NCI-H2107 (cell line): ENCODE results near the gene MAD1L1.
A peak's percentile ranks its signal among the peaks of the same experiment; 100 is the strongest.
"Not testable (repeated sequence)": the region's sequence is repeated elsewhere in the genome, so short reads cannot be mapped to it uniquely, and the experiment has no call there.

Source experiments
- DNase-seq: peaks from one replicate; lab custom pipeline; 2025; lab: John Stamatoyannopoulos, UW

Gene MAD1L1

DNA sequence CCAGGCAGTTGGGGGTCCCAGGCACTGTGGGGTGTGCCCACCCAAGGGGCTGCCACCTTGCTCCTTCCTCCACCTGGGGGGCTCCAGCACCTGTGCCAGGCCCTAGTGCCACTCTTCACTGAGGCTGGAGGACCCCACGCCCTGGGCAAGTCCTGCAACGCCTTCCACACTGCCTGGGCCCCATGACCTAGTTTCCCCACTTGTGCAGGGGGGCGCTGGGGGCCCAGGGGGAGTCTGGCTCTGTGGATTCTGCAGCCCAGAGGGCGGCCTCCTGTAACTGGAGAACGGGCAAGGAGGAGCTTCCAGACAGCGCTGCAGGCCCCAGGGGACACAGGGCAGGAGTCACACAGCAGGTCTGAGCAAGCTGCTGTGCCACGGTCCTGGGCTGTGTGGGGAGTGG, 416.3 kb downstream of the MAD1L1 start:
- not testable (repeated sequence) for DNase-seq

GRCh38 chr7:1815551-1816281, 417.0 kb downstream of the MAD1L1 start:
- not testable (repeated sequence) for DNase-seq

GRCh38 chr7:1815051-1815481, 417.7 kb downstream of the MAD1L1 start:
- DNase-seq = peak; percentile 88

- no peak for DNase-seq
Measured at GRCh38 chr7:1814089-1814811, 418.5 kb downstream of the MAD1L1 start.

DNA sequence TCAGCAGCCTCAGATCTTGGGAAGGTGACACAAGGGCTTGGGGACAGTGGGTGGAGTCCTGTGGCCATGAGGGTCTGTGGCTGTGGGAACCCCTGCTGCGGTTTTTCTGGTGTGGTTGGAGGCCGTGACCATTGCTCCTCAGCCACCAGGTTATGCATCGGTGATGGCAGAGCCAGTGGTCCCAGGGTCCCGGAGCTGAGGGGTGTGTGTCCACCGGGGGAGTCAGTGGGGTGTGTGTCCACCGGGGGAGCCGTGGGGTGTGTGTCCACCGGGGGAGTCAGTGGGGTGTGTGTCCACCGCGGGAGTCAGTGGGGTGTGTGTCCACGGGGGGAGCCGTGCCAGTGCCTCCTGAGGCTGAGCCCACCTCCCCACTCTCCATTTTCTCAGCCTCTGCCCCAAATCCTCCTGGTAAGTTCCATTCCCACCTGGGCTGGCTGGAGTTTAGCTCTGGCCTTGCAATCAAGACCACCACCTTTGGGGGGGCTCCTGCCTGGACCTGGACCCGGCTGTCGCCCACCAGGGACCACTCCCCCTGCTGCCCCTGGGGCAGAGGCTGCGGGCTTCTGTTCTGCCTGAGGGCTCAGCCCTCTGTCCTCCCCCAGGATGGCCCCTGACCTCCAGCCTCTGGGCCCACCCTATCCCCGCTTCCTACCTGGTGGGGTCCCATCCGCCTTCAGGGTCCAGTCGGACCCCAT, 419.2 kb downstream of the MAD1L1 start:
- DNase-seq = no peak

- peak; percentile 19 for DNase-seq
Measured at GRCh38 chr7:1812509-1813393, 420.0 kb downstream of the MAD1L1 start.

GRCh38 chr7:1811850-1812508, 420.8 kb downstream of the MAD1L1 start:
- no peak for DNase-seq

- DNase-seq = no peak
Measured at GRCh38 chr7:1810961-1811849, 421.5 kb downstream of the MAD1L1 start.

DNA sequence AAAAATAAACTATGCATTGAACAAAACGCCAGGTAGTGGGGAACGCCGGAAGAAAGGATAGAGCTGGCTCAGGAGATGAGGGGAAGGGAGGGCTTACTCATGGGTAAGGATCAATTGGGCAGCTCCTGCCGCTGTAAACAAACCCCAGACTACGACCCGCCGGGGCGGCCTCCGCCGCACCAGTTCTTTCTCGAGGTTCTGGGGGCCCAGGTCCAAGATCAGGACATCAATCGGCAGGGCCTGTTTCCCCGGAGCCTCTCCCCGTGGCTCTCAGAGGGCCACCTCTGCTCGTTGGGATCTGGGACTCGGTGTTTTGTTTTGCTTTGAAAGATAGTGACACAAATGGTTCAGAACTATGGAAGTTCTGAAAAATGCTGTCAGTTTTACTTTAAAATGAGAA, 422.2 kb downstream of the MAD1L1 start:
- no peak for DNase-seq

DNA sequence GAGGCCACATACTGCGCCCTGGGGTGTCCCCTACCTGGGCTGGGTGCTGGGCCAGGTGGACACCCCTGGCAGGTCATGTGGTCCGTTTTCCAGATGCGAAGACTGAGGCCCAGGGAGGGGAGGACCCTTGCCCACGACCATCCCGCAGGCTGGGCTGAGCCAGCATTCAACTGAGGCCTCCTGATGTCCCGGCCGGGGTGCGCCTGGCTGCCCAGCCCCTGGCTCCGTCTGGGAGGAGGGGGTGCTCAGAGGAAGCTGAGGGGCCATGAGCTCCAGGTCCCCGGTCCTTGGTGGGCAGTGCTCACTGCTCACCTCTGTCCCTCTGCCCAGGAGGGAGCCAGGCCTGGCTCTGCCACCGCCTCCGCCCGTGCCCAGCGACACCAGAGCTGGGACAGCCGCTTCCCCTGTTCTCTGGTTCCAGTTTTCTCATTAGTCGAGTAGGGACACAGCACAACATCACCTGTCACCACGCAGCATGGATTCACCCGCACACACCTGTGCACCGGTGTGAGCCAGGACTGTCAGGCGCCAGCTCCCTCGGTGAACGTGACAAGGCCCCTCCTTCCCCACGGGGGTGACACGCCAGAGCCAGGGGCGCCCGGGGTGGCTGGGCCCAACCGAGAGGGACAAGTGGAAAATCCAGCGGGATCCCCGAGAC, 423.0 kb downstream of the MAD1L1 start:
- DNase-seq = no peak

- DNase-seq = no peak
Measured at GRCh38 chr7:1809070-1809469, 423.7 kb downstream of the MAD1L1 start.

DNA sequence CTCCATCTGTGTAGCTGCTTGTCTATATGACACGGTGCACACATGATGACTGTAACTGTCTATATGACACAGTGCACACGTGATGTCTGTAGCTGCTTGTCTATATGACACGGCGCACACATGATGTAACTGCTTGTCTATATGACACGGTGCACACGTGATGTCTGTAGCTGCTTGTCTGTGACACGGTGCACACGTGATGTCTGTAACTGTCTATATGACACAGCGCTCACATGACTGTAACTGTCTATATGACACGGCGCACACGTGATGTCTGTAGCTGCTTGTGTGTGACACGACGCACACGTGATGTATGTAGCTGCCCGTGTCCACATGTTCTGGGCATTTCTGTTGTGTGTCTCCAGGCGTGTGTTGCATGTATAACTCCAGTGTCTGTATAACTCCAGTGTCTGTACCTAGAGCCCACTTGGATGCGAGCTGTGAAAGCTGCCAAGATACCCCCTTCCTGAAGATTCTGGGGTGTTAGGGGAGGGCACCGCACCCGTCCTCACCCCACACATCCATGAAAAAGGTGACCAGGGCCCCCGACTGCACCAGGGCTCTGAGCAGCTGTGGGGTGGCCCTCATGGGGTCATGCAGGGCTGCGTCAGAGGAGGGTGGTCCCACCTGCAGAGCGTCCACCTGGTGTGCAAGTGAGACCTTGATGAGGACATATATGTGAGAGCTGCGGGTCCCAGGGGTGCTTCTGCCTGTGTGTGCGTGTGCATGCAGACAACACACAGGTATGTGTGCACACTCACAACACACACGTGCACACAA, 424.7 kb downstream of the MAD1L1 start:
- no peak for DNase-seq

DNA sequence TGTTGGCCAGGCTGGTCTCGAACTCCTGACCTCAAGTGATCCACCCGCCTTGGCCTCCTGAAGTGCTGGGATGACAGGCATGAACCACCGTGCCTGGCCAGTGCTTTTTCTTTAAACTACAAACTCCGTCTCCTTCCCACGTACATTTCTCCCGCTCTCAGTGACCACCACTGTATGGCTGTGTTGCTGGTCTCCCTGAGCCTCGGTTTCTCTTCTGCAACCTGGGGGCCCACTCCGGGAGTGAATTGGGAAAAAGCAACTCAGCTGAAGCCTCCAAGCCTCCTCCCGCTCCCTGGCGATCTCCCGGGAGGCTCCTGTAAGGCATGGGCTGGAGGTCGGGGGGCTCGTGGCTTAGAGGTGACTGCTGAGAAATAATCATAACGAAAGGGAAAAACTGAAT, 426.4 kb downstream of the MAD1L1 start:
- DNase-seq = no peak

DNA sequence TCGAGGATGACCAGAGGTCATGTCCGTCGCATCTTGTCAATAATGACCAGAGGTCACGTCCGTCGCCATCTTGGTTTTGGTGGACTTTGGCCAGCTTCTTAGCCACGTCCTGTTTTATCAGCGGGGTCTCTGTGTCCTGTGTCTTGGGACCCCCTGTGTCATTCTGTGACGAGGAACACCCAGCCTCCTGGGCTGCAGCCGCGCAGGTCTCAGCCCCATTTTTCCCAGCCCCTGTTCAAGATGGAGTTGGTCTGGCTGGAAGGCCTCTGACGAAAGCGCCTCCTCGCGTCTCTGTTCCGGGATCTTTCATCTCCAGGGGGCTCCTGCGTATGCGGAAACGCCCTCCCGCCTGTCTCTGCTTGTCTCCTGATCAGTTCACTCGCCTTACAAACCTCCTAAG, 428.4 kb downstream of the MAD1L1 start:
- DNase-seq = no peak

DNA sequence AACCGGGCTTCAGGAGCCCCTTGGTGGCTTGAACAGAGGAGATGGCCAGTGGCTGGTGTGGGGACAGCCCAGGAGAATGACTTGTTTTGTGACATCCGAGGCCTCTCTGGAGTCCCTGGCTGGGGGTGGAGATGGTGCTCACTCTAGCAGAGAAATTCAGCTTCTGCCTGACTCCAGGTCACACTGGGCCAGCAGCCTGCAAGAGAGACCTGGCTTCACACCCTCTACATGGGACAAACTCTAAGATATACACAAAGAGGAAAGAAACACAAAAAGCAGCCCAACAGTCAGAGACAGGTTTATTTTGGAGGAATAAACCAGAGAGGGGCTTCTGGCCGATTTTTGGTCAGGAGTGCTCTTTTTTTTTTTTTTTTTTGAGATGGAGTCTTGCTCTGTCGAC, 429.8 kb downstream of the MAD1L1 start:
- DNase-seq = no peak

GRCh38 chr7:1800902-1801301, 431.8 kb downstream of the MAD1L1 start:
- DNase-seq = no peak

DNA sequence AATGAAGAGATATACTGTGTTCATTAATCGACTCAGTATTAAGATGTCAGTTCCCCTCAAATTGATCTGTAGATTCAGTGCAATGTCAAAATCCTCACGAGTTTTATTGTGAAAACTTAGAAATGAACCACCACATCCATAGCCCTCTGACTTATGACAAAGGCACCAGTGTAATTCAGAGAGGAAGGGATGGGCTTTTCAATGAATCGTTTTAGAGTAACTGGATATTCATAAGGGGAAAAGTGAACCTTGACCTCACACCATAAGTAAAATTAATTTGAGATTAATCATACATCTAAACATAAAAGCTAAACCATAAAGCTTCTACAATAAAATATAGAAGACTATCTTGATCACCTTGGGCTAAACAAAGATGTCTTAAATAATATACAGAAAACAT, 434.6 kb downstream of the MAD1L1 start:
- DNase-seq = no peak

DNA sequence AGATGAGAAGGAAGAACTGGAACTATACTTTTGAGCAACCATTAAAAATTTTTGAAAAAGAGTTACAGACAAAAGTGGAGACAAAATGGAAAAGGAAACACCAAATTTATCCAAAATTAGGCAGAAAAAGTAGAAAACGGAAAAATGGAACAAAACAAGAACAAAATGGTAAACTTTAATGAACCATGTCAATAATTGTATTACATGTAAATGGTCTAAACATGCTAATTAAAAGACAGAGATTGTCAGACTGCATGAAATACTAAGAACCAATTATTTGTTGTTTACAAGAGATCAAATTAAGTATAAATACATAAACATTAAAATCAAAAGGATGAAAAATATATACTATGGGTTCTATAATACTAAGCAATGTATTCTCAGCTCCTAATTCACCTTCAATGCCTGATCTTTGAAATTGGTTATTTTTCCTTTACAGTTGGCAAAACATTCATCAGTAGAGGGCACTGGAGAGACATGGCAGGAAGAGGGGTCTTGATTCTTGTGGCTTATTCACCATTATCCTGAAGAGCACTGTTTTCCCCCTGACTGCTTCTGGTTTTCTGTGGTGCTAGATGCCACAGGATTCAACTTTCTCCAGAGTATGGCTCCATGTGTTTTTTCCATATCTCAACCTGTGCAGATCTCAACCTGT, 437.7 kb downstream of the MAD1L1 start:
- no peak for DNase-seq
